Stimulated activated CD4-positive, alpha-beta T cell treated with anti-CD3 and anti-CD28 coated beads, Interleukin-2, amount 100 ng/mL, for 24 hours (primary cell): ENCODE data around the gene CDCA3.
"Not testable (repeated sequence)": the region's sequence is repeated elsewhere in the genome, so short reads cannot be mapped to it uniquely, and the experiment has no call there.

Source experiments
- DNase-seq, 2 donors: peaks; one replicate each; pipeline ENCODE4 v3.0.0-alpha.2; 2020

CDCA3 gene

DNA sequence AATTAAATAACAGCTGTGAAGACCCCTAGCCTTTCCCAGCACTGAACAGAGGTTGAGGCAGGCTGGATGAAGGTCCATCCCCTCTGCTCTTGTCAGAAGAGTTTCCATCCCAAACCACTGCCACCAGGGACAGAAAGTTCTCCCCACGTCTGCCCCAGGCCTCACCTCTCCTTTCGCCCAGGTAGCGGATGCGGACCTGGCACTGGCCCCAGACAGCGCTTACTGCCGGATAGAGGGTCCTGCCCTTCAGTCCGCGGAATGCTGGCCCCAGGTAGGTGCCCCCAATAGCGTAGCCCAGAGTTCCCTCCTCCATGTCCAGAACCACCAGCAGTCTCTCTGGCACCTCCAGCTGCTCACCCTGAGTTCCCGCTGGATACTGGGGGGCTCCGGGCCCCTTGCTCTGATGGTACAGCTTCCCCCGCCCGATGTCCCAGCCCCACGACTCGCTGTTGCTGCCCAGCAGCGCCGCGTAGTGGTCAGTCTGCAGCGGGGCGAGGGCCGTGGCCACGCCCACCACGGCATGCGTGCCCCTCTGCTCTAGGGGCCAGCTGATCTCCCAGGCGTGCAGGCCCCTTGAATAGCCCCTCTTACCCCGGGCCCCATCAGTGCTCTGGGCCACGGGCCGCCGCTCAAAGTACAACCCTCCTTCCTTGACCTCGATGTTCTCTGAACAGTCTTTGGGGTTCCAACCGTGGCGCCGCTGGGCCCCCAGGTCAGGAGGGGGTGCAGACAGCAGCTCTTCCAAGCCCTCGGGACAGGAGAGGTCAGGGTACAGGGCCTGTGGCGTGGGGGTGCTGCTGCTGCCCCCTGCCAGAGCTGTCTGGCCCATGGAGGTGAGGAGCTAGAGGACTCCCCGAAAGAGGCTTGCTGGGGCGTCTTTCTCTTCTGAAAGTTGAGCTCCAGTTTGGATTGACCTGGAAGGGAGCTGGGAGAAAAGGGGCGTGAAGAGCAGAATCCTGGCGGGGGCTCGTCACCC lies 21.3 kb upstream of the CDCA3 start:
- DNase-seq = peak; percentile 88 to 90

- DNase-seq = peak; percentile 37 to 66
These were observed 20.2 kb upstream of the CDCA3 start for GRCh38 chr12:6871052-6871957.

DNA sequence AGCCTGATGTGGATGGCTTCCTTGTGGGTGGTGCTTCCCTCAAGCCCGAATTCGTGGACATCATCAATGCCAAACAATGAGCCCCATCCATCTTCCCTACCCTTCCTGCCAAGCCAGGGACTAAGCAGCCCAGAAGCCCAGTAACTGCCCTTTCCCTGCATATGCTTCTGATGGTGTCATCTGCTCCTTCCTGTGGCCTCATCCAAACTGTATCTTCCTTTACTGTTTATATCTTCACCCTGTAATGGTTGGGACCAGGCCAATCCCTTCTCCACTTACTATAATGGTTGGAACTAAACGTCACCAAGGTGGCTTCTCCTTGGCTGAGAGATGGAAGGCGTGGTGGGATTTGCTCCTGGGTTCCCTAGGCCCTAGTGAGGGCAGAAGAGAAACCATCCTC lies 19.2 kb upstream of the CDCA3 start:
- not testable (repeated sequence) for DNase-seq

- DNase-seq = peak; percentile 84 to 88
These were observed 18.2 kb upstream of the CDCA3 start for GRCh38 chr12:6869049-6870021.

DNA sequence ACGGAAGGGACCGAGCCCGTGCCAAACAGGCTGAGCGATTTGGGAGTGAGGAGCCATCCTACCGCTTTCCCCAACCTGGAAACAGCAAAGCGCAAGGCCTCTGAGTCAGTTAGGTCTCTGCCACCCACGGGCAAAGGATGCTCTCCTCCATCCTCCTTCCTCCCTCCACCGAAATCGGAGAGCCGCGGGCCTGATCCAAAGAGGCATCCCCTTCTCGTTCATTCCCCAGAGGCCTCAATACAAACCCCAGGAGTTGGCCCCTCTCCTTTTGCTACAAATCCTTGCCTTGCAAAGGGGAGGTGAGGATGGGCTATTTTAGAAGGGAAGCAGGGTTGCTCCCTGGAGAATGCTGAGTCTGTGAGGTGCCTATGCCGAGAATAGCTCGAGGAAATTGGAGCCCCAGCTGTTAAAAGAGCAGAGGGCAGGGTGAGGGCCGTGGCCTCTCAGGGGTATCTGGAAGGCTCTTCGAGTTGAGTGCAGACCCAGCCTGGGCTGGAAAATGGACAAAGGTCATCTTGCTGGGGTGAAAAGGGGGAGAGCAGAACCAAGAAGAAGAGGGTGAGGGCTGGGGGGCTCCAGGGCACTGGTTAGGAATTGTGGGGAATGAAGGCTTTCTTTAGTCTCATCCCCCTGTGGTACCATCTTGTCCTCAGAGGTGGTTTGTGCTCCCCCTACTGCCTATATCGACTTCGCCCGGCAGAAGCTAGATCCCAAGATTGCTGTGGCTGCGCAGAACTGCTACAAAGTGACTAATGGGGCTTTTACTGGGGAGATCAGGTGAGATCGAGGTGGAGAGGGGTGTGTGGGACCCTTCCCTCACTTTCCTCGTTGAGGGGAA lies 17.3 kb upstream of the CDCA3 start:
- peak in 1 of 2 donors; percentile 24 for DNase-seq

GRCh38 chr12:6867413-6868210 lies 16.5 kb upstream of the CDCA3 start, which contains the start of gene TPI1:
Gene TPI1 (plus strand): TSS chr12:6867531. CDS start chr12:6867567, 36 bp downstream.
- DNase-seq = peak; percentile 80 to 83

DNA sequence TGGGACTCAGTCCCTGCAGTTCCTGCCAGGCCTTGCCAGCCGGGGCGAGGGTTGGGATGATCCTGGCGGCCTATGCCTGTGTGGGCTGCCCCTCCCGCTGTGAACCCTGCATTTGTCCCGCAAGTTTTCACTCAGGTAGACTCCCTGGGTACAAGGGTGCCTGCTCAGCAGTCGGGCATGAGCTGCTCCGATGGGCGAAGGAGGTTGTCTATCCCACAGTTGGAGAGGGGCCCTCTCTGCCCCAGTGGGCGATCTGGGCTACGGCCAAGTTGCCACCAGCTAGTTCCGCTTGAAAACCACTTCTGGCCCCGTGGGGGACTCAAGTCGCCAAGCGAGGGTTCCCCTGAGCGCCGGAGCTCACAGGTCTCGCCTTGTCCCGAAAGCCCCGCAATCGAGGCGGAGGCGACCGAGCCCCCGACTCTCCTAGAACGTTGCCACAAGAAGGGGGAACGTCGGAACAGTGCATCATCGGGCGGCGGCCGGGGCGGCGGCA lies 15.9 kb upstream of the CDCA3 start:
- DNase-seq = no peak

DNA sequence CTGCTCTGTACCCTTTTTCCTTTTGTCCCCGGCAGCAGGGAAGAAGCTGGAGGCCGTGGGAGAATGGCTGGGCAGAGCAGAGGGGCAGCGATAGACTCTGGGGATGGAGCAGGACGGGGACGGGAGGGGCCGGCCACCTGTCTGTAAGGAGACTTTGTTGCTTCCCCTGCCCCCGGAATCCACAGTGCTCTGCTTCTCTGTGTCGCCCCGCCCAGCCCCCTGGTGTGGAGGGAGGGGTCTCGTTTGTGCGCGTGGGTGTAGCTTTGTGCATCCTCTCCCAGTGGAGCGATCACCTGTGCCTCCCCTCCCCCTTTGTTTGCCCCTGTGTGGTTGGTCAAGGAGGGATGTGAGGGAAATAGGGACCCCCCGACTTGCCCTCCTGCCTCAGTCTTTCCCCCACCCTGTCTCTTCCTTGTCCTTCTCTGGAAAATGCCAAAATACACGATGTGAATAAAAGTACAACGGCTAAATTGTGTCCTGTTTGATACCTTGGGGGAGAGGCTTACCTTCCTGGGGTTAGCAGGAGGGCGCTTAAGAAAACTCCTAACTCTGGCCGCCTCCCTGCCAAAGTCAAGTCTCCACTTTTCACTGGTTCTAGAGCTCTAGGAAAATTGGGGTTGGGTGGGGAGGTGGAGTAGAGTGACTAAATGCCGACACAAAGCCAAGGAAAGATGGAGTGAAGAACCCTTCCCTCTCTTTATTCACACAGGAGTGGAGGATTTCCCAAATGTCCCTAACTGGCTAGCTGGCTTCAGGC lies 15.3 kb upstream of the CDCA3 start:
- DNase-seq = no peak

DNA sequence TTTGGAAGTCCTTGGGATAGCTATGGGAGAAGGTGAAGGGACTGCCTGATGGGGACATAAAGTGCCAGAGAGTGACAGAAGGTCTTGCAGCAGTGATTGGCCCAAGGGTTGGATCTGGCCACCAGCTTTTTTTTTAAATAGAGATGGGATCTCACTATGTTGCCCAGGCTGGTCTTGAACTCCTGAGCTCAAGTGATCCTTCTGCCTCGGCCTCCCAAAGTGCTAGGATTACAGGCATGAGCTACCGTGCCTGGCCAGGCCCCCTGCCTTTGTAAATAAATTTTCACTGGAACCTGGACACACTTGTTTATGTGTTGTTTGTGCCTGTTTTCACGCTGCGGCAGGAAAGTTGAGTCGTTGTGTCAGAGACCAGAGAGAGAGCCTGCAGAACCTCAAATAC lies 14.2 kb upstream of the CDCA3 start:
- not testable (repeated sequence) for DNase-seq

- DNase-seq = no peak
These were observed 12.7 kb upstream of the CDCA3 start for GRCh38 chr12:6863586-6864321.

- no peak for DNase-seq
These were observed 11.9 kb upstream of the CDCA3 start for GRCh38 chr12:6863033-6863432.

GRCh38 chr12:6861391-6861790 lies 10.3 kb upstream of the CDCA3 start:
- DNase-seq = no peak

- DNase-seq = no peak
These were observed 9.9 kb upstream of the CDCA3 start for GRCh38 chr12:6860942-6861341.

GRCh38 chr12:6860116-6860515 lies 9.0 kb upstream of the CDCA3 start:
- no peak for DNase-seq

- DNase-seq = no peak
These were observed 7.7 kb upstream of the CDCA3 start for GRCh38 chr12:6858799-6859198.

DNA sequence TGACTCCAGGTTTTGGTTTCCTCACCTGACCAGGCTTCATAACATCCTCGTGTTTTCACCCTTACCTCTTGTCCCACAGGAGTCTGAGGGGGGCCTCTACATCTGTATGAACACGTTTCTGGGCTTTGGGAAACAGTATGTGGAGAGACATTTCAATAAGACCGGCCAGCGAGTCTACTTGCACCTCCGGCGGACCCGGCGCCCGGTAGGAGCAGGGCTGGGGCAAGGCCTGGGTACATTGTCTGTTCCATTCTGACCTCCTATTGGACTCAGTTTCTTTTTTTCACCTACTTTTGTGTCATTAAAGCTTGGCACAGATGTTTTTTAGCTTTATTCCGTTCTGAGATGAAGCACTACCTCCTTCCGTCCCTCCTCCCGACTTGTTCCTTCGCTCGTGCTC lies 4.2 kb upstream of the CDCA3 start:
- no peak for DNase-seq

DNA sequence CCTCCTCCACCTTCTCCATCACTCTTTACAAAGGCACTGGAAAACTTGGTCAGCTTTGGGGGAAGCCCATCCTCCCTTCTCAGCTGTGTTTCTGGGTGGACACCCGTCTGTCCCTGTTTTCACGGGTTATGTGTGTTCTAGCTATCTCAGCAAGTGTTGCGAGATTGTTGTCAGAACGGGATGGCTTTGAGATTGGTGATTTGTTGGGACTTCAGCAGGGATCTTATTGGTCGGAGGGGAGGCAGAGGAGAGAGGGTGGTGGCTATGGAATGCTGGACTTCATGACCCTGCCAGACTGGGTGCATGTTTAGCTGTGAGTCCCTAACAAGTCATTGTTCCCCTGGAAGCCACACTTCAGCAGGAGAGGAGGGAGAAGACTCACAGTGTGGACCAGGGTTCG lies 3.0 kb upstream of the CDCA3 start:
- DNase-seq = no peak

DNA sequence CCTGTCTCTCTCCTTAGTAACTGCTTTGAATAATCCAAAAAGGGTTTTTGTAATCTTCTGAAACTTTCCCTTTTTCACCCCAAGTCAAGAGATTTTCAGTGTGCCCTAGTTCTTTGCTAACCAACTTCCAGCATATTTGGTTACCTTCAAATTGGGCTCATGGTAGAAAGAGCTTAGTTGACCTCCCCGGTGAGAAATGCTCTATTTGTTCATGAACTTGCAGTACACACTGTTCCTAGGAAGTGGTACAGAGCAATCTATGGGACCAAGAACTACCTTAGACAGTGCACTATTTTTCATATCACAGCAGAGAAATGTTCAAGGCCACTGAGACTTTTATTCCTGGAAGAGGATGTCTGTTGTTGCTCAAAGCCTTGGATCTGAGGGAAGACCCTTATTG lies 2.5 kb upstream of the CDCA3 start:
- DNase-seq = no peak
